ENCODE results near the gene RPL7L1. TPM values are rescaled to one million over a fixed set of nuclear protein-coding genes. Genes with fewer than 3 reads are reported as not detected.
A peak's percentile ranks its signal among the peaks of the same experiment; 100 is the strongest.

RPL7L1 gene
- total and polyA plus RNA-seq, 2 donors (not counting 1 experiment from before 2014, with no cell fraction given) = 80.0 to 108 TPM

- no peaks in the 10 kb centered on the region for H3K9me3 ChIP-seq (ENCODE audit: control insufficient read depth, insufficient read depth, low read depth, low read length)
- H3K79me2 ChIP-seq (ENCODE audit: control insufficient read depth, insufficient read depth, low read length) = peaks cover 20% of the 10 kb centered on the region
- H3K27ac ChIP-seq (ENCODE audit: insufficient read depth, low read length) = peak within 1 kb of the TSS; percentile 86
- H2AFZ ChIP-seq (ENCODE audit: low read length) = peak within 1 kb of the TSS; percentile 79
- H3K27me3 ChIP-seq (ENCODE audit: control insufficient read depth, insufficient read depth, low read length) = no peaks in the 10 kb centered on the region
- peaks cover 3% of the 10 kb centered on the region for H3K4me1 ChIP-seq (ENCODE audit: control insufficient read depth, extremely low read depth, insufficient read depth, low read length)
- H3K4me3 ChIP-seq (replicated peaks in 1 of 4; ENCODE audit: control extremely low read depth in 1 of 4, insufficient read depth in 1 of 4, low read depth in 3 of 4, low read length in 4 of 4) = peak within 1 kb of the TSS; percentile 68 to 92 (median 82)
- peak within 1 kb of the TSS; percentile 84 for H3K4me2 ChIP-seq (ENCODE audit: extremely low read depth, insufficient read depth, low read length)
- peak within 1 kb of the TSS; percentile 71 for H3K9ac ChIP-seq (ENCODE audit: insufficient read depth, low read length)
- H3K36me3 ChIP-seq (ENCODE audit: control insufficient read depth, insufficient read depth, low read length) = peaks cover 2% of the 10 kb centered on the region
- H4K20me1 ChIP-seq (ENCODE audit: control insufficient read depth, extremely low read depth, insufficient read depth, low read length) = no peaks in the 10 kb centered on the region
- DNase-seq (ENCODE audit: low read depth in 2 of 2) = peak; percentile 96 to 99
- TF ChIP-seq CTCF (conservative IDR thresholded peaks at IDR 0.05 in 1 of 2, IDR thresholded peaks at IDR 0.05 in 1 of 2; ENCODE audit: low read depth in 1 of 2, low read length in 2 of 2) (no peak), EZH2 (IDR thresholded peaks at IDR 0.05; ENCODE audit: low read length, missing control alignments) (no peak)
These were observed 49.8 kb downstream of the RPL7L1 start, which contains the start of gene CNPY3 for GRCh38 chr6:42928986-42929820. CNPY3 (plus strand) TSS chr6:42929480; CDS start chr6:42929571, 91 bp downstream.

- Histone ChIP-seq H3K4me1 (ENCODE audit: control insufficient read depth, extremely low read depth, insufficient read depth, low read length) (peaks cover 3% of the 10 kb centered on the region), H2AFZ (ENCODE audit: low read length) (peak overlapping the region; percentile 75), H3K79me2 (ENCODE audit: control insufficient read depth, insufficient read depth, low read length) (peaks cover 21% of the 10 kb centered on the region), H4K20me1 (ENCODE audit: control insufficient read depth, extremely low read depth, insufficient read depth, low read length) (no peaks in the 10 kb centered on the region), H3K4me3 (replicated peaks in 1 of 4; ENCODE audit: control extremely low read depth in 1 of 4, insufficient read depth in 1 of 4, low read depth in 3 of 4, low read length in 4 of 4) (peak overlapping the region; percentile 68 to 92 (median 82)), H3K36me3 (ENCODE audit: control insufficient read depth, insufficient read depth, low read length) (peaks cover 2% of the 10 kb centered on the region), H3K27ac (ENCODE audit: insufficient read depth, low read length) (peak overlapping the region; percentile 86), H3K27me3 (ENCODE audit: control insufficient read depth, insufficient read depth, low read length) (no peaks in the 10 kb centered on the region), H3K4me2 (ENCODE audit: extremely low read depth, insufficient read depth, low read length) (peak overlapping the region; percentile 84), H3K9me3 (ENCODE audit: control insufficient read depth, insufficient read depth, low read depth, low read length) (no peaks in the 10 kb centered on the region), H3K9ac (ENCODE audit: insufficient read depth, low read length) (peak overlapping the region; percentile 71)
- TF ChIP-seq CTCF (conservative IDR thresholded peaks at IDR 0.05 in 1 of 2, IDR thresholded peaks at IDR 0.05 in 1 of 2; ENCODE audit: low read depth in 1 of 2, low read length in 2 of 2) (no peak), EZH2 (IDR thresholded peaks at IDR 0.05; ENCODE audit: low read length, missing control alignments) (no peak)
- DNase-seq (ENCODE audit: low read depth in 2 of 2) = peak; percentile 78 to 79
These were observed 50.5 kb downstream of the RPL7L1 start for GRCh38 chr6:42929821-42930360.

- Histone ChIP-seq H3K4me2 (ENCODE audit: extremely low read depth, insufficient read depth, low read length) (no peak overlapping the region), H2AFZ (ENCODE audit: low read length) (no peak overlapping the region)
These were observed 53.0 kb downstream of the RPL7L1 start for GRCh38 chr6:42932412-42932811.

More at GRCh38 chr6:42932412-42932811, 53.0 kb downstream of the RPL7L1 start:
- no peaks in the 10 kb centered on the region for H4K20me1 ChIP-seq (ENCODE audit: control insufficient read depth, extremely low read depth, insufficient read depth, low read length)
- H3K4me3 ChIP-seq (replicated peaks in 1 of 4; ENCODE audit: control extremely low read depth in 1 of 4, insufficient read depth in 1 of 4, low read depth in 3 of 4, low read length in 4 of 4) = no peak overlapping the region
- DNase-seq (ENCODE audit: low read depth in 2 of 2) = no peak
- no peaks in the 10 kb centered on the region for H3K27me3 ChIP-seq (ENCODE audit: control insufficient read depth, insufficient read depth, low read length)
- H3K79me2 ChIP-seq (ENCODE audit: control insufficient read depth, insufficient read depth, low read length) = peaks cover 21% of the 10 kb centered on the region
- peaks cover 11% of the 10 kb centered on the region for H3K36me3 ChIP-seq (ENCODE audit: control insufficient read depth, insufficient read depth, low read length)
- H3K4me1 ChIP-seq (ENCODE audit: control insufficient read depth, extremely low read depth, insufficient read depth, low read length) = peaks cover 3% of the 10 kb centered on the region
- H3K9me3 ChIP-seq (ENCODE audit: control insufficient read depth, insufficient read depth, low read depth, low read length) = no peaks in the 10 kb centered on the region
- no peak overlapping the region for H3K9ac ChIP-seq (ENCODE audit: insufficient read depth, low read length)
- TF ChIP-seq CTCF (conservative IDR thresholded peaks at IDR 0.05 in 1 of 2, IDR thresholded peaks at IDR 0.05 in 1 of 2; ENCODE audit: low read depth in 1 of 2, low read length in 2 of 2) (no peak), EZH2 (IDR thresholded peaks at IDR 0.05; ENCODE audit: low read length, missing control alignments) (no peak)
- no peak overlapping the region for H3K27ac ChIP-seq (ENCODE audit: insufficient read depth, low read length)

Data from fibroblast of lung (primary cell).